HG03571 (cell line): ENCODE data around the gene PYHIN1.
"Not testable (repeated sequence)": the region's sequence is repeated elsewhere in the genome, so short reads cannot be mapped to it uniquely, and the experiment has no call there.

Experiments
- ATAC-seq: cut with Tn5 transposase; IDR thresholded peaks from one replicate; pipeline ENCODE4 v1.9.1; 2021; ENCODE audit not compliant: unreplicated experiment

The PYHIN1 gene

GRCh38 chr1:158978730-158979129 is 47.4 kb downstream of the PYHIN1 start:
- no peak for ATAC-seq

- no peak for ATAC-seq
Observed at GRCh38 chr1:158979229-158979628, 47.9 kb downstream of the PYHIN1 start.

- no peak for ATAC-seq
Observed at GRCh38 chr1:158983235-158983634, 51.9 kb downstream of the PYHIN1 start.

- ATAC-seq, result no peak
Observed at GRCh38 chr1:158984386-158984785, 53.0 kb downstream of the PYHIN1 start.

- no peak for ATAC-seq
Observed at GRCh38 chr1:158989424-158989823, 58.1 kb downstream of the PYHIN1 start.

GRCh38 chr1:158992787-158993312 is 61.5 kb downstream of the PYHIN1 start:
- no peak for ATAC-seq

- ATAC-seq, result no peak
Observed at GRCh38 chr1:158996998-158997397, 65.6 kb downstream of the PYHIN1 start.

GRCh38 chr1:158998037-158998780 is 66.9 kb downstream of the PYHIN1 start:
- ATAC-seq, result no peak

- ATAC-seq, result no peak
Observed at GRCh38 chr1:158998781-158999161, 67.4 kb downstream of the PYHIN1 start.

- no peak for ATAC-seq
Observed at GRCh38 chr1:158999316-159000069, 68.1 kb downstream of the PYHIN1 start.

GRCh38 chr1:159000070-159000409 is 68.7 kb downstream of the PYHIN1 start:
- ATAC-seq, result no peak

GRCh38 chr1:159000625-159001024 is 69.3 kb downstream of the PYHIN1 start:
- no peak for ATAC-seq

- no peak for ATAC-seq
Observed at GRCh38 chr1:159005161-159005560, 73.8 kb downstream of the PYHIN1 start.

- ATAC-seq, result no peak
Observed at GRCh38 chr1:159005676-159006075, 74.3 kb downstream of the PYHIN1 start.

GRCh38 chr1:159006210-159006807 is 75.0 kb downstream of the PYHIN1 start:
- not testable (repeated sequence) for ATAC-seq

GRCh38 chr1:159007726-159008125 is 76.4 kb downstream of the PYHIN1 start:
- no peak for ATAC-seq

- peak; percentile 87 for ATAC-seq
Observed at GRCh38 chr1:159008744-159009188, 77.4 kb downstream of the PYHIN1 start.

- no peak for ATAC-seq
Observed at GRCh38 chr1:159009287-159009686, 77.9 kb downstream of the PYHIN1 start.

- peak; percentile 57 for ATAC-seq
Observed at GRCh38 chr1:159009704-159010361, 78.5 kb downstream of the PYHIN1 start, which contains the start of gene IFI16. TSS of gene IFI16 (plus strand) at chr1:159009907. CDS start at chr1:159014681, 4,774 bp downstream.

- no peak for ATAC-seq
Observed at GRCh38 chr1:159010391-159010790, 79.0 kb downstream of the PYHIN1 start.

GRCh38 chr1:159011001-159011400 is 79.6 kb downstream of the PYHIN1 start:
- ATAC-seq, result not testable (repeated sequence)
